GM19438 (cell line): Measurements from ENCODE around the gene DNAJC2.
"Not testable (repeated sequence)": the region's sequence is repeated elsewhere in the genome, so short reads cannot be mapped to it uniquely, and the experiment has no call there.

ENCODE experiments used
- ATAC-seq: cut with Tn5 transposase; IDR thresholded peaks from one replicate; pipeline ENCODE4 v1.9.1; 2021; ENCODE audit warnings: low read depth; ENCODE audit not compliant: unreplicated experiment

DNAJC2 gene

DNA sequence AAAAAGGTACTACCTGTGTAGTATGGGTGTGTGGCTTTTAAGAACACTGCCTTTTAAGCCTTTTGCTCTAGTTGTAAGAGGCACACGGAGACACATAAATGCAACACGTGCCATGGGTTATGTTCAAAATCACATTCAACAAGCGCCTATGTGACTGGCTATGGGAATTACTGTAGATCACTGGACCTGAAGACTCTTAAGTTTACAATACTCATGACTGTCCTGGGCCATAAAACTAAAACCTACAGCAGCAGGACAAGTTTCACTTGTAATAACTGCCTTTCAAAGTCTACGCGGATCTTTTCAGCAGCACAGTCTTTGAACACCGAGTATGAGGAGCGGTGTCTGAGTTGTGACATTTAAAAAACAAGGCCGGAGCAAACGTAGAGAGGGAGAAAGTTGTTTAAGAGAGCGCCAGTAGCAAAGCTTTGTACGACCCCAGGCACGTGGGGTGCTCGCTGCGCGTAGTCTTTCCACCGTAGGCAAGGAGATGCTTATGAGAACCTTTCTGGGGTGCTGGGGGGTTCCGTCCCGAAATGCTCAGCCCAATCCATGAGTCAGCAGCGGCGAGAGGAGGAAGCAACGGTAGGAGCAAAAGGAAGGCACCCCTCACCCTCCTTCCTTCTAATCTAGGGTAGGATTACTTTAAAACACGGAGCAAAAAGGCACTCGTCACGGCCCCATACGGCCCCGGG lies 662 bp downstream of the DNAJC2 start:
- peak; percentile 8 for ATAC-seq

DNA sequence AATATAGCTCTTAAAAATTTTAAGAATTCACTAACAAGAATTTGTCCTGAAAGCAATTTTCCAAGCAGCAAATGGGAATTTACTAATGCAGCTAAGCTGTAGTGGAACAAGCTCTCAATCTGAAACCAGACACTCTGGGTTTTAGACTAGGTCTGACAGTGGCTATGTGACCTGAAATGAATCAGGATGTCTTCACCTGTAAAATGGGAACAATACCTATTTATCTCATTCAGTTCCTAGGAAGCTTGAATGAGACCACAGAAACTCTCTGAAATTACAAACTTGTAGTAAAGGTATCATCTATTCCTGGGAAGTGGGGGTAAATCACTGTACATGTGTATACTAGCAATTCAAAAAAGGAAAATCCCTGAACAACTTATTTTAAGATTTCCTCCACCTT lies 1.2 kb downstream of the DNAJC2 start:
- ATAC-seq: no peak

DNA sequence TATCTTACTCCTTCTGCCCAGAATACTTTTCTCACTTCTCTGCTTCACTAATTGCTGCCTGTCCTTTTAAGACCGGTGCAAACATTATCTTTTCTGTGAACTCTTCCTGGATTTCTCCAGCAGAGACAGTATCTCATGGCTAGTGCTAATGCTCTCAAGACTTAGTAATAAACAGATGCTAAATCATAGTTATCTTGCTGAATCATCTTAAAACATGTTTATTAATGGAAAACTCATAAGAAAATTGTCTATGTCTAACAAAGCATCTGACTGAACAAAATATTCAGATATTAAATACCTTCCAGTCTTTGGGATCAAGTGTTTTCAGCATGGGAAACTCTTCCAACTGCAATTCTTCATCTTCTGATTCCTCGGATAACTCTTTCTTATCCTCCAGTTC lies 3.1 kb downstream of the DNAJC2 start:
- no peak for ATAC-seq

DNA sequence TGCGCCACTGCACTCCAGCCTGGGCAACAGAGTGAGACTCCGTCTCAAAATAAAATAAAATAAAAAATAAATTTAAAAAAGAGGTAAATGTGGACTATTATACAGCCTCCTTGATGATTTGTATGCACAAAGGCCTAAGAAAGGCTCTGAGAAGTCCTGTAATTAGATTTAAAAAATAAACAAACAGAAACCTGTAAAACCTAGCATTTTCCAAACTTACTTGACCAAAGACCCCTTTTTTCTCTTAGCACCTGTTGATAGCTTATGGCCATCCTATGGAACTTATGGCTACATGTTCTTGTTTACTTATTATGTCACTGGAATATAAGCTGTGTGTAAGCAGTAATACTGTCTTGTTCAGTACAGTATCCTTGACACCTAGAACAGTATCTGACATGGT lies 5.7 kb downstream of the DNAJC2 start:
- ATAC-seq: no peak

DNA sequence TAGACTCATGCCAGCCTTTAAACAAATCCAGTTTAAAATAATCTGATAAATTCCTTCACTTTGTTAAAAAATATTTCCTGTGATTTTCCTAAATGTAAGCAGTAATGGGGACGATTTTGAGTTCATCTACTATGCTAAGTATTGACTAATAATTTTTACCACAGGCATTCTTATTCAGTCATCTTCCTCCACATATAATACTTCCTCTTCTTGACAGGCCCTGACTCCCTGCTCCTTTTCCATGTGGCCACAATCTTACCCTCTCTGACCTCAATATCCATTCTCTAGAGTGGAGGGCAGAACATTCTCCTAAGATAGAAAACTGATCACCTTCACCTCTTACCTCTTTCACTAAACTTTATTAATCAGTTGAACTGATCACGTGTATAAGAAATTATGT lies 7.8 kb downstream of the DNAJC2 start:
- ATAC-seq: no peak

DNA sequence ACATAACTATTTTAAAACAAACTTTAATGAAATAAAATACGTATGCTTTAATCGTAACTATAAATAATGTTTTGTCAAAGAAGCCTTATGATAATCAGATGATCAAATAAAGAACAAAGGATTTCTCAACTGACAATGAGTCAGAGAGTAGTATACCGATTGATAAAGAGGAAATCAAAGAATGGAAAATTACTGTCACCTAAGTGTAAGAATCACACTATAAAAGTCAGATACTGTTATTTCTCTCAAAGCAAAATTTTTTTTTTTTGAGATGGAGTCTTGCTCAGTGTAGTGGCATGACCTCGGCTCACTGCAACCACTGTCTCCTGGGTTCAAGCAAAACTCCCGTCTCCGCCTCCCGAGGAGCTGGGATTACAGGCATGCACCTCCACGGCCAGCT lies 18.8 kb downstream of the DNAJC2 start:
- ATAC-seq: no peak

DNA sequence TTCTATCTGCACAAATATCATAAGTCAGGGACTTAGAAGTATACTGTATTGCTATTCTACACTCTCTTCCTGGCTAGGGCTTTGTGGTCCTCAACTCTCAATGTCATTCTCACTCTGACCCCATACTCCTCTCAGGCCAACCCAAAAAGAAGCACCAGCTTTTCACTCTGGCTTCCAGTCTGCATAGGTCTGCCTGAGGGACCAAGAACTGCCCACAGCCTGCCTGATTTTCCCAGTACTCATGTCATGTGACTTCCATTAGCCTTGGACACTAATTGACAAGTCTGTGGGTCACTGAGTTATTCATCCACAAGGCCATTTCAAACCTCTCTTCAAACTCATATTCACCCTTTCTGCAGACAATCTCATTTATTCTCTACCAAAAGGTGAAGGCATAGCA lies 27.6 kb downstream of the DNAJC2 start:
- no peak for ATAC-seq

DNA sequence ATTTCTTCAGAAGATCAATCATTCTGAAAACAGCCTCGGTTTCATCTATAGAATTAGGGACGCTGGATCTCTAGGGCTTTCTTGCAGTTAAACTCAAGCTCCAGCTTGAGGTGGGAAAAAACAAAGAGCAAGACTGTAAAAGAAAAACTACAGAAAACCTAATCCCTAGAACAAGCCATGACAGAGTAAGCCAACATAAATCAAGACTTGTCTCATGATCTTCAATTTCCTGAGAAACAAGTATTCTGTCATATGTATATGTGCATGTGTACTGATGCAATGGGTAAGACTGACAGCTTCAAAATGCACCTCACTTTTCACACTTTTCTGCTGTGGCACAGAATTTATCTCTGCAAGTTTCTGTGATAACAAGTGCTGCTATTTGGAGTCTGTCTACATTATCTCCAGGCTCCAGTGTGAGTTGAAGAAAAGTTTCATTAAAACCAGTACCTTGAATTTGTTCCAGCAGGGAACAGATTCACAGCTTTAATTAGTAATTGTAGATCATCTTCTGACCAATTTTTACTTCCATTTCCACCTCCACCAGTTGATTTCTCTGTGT lies 28.1 kb downstream of the DNAJC2 start:
- no peak for ATAC-seq

DNA sequence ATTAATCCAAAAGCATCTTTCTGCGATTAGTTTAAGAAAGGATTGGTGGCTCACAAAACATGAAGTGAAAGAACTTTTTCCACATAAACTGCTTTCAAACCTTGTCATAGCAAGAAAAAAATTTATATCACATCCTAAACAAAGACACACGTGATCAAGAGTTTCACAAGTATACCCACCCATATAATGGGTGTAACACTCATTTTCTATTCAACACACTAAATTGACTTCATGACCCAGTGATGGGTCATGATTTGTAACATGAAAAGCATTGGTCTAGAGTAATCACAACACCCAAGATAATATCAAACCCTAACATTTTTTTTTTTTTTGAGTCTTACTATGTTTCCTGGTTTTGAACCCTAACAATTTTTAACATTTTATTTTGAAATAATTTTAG lies 29.7 kb downstream of the DNAJC2 start:
- ATAC-seq: no peak

DNA sequence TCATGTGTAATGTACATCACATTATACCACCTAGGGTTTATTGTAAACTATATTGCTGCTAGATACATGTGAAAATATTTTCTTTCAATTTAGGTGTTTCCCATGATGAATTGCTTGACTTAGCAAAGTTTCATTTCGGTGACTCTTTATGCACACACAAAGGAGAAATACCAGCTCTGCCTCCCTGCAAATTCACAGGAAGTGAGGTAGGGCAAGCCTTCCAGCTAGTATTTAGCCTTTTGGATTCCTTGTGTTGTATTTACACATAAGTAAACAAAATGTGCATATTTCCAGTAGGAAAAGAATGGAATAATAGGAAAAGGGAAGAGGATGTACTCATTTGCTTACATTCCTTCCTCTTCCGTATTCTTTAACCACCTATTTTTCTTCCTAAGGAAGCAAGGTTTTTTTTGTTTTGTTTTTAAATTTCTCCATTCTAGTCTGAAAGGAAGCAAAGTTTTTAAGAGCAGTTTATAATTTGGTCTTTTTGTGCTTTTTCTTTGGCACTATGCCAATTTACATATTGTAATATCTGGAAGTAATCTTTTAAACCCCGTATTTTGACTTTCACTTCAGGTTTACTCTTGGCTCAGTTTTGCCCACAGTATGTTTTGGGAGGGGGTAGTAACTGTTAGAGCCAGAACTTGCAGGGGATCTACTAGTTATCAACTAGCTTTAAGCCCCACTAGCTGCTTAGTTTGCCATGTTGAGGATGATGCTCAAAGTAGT lies 36.9 kb downstream of the DNAJC2 start:
- no peak for ATAC-seq

DNA sequence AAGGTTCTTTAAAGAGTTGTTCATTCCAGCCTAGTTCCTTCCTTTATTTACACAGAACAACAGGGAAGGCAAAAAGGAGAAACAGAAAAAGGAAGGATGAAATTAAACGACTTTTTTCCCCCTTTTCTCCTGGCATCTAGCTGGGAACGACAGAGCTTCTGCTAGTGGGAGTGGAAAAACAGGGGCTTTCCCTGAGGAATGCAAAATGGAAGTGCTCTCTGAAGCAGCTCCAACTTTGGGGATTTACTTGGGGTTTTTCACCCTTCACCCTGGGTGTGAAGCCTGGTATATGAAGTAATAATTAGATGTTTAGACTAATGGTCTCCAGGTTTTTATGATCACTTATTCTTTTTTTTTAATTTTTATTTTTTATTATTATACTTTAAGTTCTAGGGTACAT lies 43.1 kb downstream of the DNAJC2 start:
- ATAC-seq: no peak

DNA sequence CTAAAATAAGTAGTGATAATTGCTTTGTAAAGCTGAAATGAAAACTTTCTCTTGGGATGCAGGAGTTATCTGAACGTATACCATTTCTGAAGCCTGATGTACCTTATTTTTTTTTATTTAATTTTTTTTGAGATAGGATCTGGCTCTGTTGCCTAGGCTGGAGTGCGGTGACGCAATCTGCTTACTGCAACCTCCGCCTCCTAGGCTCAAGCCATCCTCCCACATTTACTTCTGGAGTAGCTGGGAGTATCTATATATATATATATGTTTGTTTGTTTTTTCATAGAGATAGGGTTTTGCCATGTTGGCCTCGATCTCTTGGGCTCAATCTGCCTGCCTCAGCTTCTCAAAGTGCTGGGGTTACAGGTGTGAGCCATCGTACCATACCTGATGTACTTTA lies 44.9 kb downstream of the DNAJC2 start:
- ATAC-seq: no peak

DNA sequence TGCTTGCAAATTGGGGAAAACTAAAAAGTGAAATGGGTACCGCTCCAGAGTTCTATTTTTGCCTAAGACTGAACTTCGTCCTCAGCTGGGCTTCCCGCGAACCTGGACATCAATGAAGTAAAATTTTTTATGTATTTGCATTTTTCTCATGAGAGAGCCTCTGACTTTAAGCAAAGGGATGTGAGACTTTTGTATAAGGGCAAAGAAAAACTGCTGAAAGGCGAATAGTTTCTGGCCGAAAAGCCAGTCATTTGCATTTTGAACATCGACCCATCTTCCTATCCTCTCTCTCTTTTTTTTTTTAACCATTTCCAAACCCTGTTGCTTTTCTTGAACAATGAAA lies 46.8 kb downstream of the DNAJC2 start:
- ATAC-seq: no peak

DNA sequence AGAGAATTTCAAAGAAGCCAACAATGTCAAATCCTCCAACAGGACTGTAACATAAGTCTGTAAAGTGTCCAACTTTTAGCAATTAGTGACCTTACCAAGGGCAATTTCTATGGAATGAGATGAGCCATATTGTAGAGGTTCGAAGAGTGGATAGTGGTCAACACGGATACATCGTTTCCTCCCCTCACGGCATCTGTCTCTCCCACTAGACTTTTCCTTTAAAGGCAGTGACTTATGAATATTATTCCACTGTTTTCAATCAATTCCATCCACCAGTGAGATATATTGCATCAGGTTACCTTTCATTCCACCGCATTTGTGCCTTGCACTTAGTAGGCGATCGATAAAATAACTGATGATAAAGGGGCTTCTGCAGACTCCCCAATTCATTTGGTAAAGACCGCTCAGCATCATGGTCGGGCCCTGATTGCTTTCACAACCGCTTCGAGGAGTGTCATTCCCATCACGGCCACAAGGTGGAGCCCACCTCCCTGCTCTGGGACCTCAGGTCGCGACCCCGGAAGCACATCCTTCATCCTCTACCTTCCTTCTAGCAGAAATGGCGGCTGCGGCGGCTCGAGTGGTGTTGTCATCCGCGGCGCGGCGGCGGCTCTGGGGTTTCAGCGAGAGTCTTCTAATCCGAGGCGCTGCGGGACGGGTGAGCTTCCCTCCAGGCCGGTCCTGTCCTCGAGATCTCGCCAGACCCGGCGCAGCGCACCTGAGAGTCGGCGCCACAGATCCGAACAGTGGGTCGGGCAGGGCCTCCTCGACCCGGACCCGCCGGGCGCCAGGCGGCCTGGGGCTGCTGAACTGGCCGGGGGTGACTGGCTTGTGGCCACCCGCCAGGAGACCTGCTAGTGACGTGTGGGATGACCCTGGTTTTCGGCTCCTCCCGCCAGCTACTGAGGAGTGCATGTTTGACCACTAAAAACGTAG lies 47.4 kb downstream of the DNAJC2 start, which contains the start of gene PMPCB:
Gene PMPCB, plus strand, starts transcription at position 535 of the 936 bp plus-strand sequence. Its CDS starts 25 bp downstream, at position 560.
- peak; percentile 97 for ATAC-seq

DNA sequence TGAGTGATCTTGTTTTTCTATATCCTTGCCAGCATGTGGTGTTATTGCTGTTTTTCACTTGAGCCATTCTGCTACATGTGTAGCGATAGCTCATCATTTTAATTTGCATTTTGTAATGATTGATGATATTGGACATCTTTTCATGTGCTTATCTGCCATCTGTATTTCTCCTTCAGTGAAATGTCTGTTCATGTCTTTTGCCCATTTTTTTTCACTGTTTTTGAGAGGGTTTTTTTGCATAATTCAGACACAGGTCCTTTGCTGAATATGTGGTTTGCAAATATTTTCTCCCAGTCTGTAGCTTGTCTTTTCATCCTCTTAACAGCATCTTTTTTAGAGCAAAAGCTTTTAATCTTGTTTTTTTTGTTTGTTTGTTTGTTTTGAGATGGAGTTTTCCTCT lies 51.0 kb downstream of the DNAJC2 start:
- ATAC-seq: no peak

DNA sequence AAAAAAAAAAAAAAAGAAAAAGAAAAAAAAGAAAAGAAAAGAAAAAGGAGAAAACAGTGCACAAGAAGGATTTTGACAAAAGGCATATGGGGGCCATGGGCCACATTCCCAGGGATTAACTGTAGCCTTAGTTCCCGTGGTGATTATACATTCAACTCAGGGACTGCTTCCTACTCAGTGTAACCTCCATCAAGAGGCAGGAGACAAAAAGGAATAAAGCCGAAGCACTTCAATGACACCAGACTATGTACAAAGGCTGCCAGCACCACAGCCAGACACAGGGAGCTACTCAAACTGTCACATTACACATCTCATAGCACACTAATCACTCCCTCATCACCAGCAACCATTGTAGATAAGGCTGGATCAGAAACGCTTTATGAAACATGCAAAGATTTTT lies 52.4 kb downstream of the DNAJC2 start:
- ATAC-seq: no peak

DNA sequence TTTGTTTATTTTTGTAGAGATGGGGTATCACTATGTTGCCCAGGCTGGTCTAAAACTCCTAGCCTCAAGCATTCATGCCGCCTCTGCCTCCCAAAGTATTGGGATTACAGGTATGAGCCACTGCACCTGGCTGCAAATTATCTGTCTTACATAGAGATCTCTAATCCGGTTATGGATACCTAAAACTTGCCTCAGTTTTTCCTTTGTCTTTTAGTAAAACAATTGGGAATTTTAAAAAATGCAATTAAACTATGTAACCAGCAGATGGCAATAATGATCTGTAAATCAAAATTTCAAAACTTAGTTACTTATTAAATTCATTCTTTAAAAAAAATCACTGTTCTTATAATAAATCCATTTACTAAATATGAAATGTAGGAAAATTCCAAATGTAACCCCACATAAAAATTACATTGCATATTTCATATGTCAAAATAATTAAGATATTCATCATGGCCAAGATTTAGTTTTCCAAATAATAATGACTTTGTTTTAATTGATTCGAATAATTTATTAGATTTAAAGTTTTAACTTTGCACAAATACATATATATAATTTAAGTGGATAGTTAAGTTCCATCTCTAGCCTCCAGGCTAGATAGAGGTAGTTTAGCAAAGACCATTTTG lies 61.7 kb downstream of the DNAJC2 start:
- not testable (repeated sequence) for ATAC-seq

DNA sequence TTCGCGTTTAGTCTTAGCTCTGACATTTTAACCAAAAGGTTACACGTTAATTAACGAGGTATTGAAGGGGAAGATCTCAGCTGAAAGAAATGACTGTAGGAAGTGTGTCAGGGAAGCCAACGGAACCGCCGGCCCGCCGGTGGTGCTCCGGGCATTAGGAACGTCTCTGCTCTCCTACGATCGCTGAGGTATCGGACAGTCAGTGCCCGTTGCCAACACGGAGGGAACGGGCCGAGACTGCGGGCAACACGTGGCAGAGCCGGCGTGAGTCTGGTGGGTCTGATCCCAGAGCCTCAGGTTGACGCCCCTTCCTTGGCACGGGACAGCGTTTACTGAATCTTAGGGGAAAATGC lies 63.8 kb downstream of the DNAJC2 start:
- not testable (repeated sequence) for ATAC-seq

DNA sequence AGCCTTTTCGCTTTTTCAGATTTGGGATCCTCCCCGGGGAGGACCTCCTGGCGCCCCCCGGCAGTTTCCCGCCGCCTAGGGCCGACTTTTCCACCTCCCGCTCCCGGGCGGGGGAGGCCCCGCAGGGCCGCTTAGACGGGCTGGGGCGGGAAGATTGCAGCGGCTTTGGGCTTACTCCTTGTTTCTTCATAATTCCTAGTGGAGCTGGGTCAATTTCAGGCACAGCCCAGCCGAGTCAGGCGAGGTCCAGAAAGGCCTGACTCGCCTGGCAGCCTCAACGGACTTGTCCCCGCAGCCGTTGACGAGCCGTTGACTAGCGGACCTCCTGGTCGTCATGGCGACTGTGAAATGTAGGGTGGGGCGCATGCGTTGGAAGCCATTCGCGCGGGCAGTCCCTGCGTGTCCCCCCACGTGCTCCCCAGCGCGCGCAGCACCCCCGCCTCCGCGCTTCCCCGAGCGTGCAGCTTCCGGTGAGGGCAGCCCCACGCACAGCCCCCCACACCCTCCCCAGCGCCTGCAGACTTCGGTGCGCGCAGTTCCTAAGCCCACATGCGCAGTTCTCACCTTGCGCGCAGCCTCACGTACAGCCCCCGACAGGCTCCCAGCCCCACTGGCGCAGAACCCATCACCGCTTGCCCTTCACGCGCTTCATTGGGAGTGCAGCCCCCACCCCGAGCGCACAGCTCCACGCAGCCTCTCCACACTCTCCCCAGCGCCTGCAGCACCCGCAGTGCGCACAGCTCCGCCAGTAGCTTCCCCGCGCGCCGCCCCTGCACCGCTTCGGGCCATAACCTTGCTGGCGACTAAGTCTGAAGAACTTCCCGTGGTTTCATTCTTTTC lies 64.4 kb downstream of the DNAJC2 start:
- ATAC-seq: peak; percentile 90

DNA sequence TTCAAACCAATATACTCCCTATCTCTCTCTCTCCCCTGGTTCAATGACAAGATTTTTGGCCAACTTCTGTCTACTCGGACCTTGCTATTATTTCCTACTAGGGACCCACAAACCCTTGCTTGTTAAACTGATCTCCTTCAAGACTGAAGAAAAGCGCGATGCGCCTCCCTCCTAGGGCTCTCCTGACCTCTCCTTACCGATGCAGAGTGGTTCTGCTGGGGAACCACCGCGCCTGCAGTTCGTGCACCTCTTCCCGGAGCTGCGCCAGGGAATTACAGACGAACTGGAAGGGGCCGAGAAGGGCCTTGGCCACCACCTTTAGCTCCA lies 65.0 kb downstream of the DNAJC2 start:
- peak; percentile 38 for ATAC-seq
